NCI-H1092 treated with DMSO at 0.1 percent for 48 hours (cell line): ENCODE results near the gene CNIH1.
"Not testable (repeated sequence)": the region's sequence is repeated elsewhere in the genome, so short reads cannot be mapped to it uniquely, and the experiment has no call there.

Experiments used
- DNase-seq: peaks from one replicate; lab custom pipeline; 2025; lab: John Stamatoyannopoulos, UW

The CNIH1 gene

GRCh38 chr14:54467280-54467679 is 26.1 kb upstream of the CNIH1 start:
- DNase-seq: no peak

DNA sequence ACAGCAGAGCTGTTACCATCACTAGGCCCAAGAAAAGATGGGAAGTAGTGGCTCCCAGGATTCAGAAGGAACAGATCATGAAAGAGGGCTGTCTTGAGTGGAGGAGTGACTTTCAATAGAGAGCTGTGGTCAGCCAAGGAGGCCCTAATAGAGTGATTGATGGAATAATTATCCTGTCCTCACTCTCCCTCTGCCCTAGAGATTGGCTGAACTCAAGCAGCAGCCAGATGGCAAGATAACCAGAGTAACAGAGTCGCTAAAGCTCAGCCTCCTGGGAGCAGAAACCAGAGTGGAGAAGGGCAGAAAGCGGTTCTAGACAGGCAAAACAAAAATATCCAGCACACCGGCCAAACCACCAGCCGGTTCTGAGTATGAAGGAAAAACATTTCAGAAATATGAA is 24.5 kb upstream of the CNIH1 start:
- DNase-seq: no peak

GRCh38 chr14:54462048-54462447 is 20.9 kb upstream of the CNIH1 start:
- DNase-seq: no peak

DNA sequence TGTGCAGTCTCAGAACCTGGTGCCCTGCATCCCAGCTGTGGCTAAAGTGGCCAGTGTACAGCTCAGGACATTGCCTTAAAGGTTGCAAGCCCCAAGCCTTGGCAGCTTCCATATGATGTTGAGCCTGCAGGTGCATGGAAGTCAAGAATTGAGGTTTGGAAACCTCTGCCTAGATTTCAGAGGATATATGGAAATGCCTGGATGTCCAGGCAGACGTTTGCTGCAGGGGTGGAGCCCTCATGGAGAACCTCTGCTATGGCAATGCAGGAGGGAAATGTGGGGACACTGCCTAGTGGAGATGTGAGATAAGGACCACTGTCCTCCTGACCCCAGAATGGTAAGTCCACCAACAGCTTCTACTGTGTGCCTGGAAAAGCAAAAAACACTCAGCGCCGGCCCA is 17.9 kb upstream of the CNIH1 start:
- DNase-seq: no peak

- DNase-seq: not testable (repeated sequence)
Observed at GRCh38 chr14:54458536-54458935, 17.4 kb upstream of the CNIH1 start.

- DNase-seq: no peak
Observed at GRCh38 chr14:54457609-54457996, 16.4 kb upstream of the CNIH1 start.

GRCh38 chr14:54456820-54457608 is 15.8 kb upstream of the CNIH1 start:
- DNase-seq: not testable (repeated sequence)

- DNase-seq: no peak
Observed at GRCh38 chr14:54455363-54455762, 14.2 kb upstream of the CNIH1 start.

DNA sequence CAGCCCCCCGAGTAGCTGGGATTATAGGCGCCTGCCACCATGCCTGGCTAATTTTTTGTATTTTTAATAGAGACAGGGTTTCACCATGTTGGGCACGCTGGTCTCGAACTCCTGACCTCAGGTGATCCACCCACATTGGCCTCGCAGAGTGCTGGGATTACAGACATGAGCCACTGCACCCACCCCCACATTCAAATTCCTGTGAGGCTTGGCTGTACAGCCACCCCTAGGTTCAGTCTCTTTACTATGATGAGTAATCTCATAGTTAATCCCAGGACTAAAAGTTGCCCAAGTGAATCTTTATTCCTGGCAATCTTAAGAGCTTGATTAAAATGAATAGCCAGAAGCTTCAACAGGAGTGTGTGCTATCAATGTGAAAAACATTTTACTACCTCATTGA is 12.8 kb upstream of the CNIH1 start:
- DNase-seq: not testable (repeated sequence)

- no peak for DNase-seq
Observed at GRCh38 chr14:54453252-54453651, 12.1 kb upstream of the CNIH1 start.

GRCh38 chr14:54451961-54452360 is 10.8 kb upstream of the CNIH1 start:
- no peak for DNase-seq

DNA sequence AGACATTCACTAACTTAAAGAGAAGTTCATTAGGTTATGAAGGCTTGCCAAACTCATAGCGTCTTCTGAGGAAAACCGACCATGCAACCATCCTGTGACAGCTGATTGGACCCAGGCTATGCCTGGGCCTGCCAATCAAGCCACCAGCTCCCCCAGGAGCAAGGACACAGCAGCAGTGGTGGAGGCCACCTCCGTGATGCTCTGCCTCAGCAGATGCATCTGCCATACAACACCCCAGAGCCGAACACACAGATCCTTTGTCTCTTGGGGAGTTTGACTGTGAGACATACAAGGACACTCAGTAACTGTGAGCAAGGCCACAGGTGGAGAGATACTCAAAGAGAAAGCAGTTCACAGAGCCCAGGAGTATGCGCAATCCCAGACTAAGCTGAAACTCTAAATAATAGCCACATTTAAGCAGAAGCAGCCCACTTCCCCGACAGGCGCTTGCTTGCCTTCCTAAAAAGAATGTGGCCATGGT is 10.0 kb upstream of the CNIH1 start:
- no peak for DNase-seq

- no peak for DNase-seq
Observed at GRCh38 chr14:54450535-54450934, 9.4 kb upstream of the CNIH1 start.

GRCh38 chr14:54447231-54447692 is 6.1 kb upstream of the CNIH1 start:
- DNase-seq: no peak

DNA sequence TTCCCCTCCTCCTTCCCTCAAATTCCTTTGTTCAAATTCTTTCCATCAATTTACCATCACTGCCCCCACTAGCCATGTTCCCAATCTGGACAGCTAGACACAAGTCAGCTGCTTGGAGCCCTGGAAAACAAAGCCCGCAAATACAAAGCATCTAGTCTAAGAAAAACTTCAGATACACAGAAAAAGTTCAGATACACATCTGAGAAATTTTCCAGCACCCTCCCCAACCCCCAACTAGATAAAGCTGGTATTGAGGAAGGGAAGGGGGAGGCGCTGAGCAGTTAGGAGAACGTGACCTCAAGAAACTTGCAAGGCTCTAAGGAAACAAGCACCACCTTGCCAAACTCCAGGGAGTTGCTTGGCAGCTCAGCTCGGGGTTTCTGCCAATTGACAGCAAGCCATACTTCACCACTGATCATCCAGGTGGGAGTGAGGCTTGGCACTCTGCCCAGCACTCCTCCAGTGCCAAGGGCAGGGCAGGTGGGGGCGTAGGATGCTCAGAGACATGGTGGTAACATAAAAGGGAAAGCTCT is 5.1 kb upstream of the CNIH1 start:
- DNase-seq: peak; percentile 94

- DNase-seq: no peak
Observed at GRCh38 chr14:54444681-54445080, 3.5 kb upstream of the CNIH1 start.

DNA sequence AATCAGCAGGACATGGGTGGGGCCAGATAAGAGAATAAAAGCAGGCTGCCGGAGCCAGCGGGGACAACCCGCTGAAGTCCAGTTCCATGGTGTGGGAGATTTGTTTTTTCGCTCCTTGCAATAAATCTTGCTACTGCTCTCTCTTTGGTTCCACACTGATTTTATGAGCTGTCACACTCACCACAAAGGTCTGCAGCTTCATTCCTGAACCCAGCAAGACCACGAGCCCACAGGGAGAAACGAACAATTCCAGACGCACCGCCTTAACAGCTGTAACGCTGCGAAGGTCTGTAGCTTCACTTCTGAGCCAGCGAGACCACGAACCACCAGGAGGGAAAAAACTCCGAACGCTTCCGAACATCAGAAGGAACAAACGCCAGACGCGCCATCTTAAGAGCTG is 2.8 kb upstream of the CNIH1 start:
- no peak for DNase-seq

DNA sequence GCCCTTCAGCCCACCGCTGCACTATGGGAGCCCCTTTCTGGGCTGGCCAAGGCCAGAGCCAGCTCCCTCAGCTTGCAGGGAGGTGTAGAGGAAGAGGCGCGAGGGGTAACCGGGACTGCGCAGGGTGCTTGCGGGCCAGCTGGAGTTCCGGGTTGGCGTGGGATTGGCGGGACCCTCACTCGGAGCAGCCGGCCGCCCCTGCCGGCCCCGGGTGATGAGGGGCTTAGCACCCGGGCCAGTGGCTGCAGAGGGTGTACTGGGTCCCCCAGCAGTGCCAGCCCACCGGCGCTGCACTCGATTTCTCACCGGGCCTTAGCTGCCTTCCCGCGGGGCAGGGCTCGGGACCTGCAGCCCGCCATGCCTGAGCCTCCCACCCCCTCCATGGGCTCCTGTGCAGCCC is 1.8 kb upstream of the CNIH1 start:
- DNase-seq: not testable (repeated sequence)

- DNase-seq: no peak
Observed at GRCh38 chr14:54440476-54440872, 700 bp downstream of the CNIH1 start.

DNA sequence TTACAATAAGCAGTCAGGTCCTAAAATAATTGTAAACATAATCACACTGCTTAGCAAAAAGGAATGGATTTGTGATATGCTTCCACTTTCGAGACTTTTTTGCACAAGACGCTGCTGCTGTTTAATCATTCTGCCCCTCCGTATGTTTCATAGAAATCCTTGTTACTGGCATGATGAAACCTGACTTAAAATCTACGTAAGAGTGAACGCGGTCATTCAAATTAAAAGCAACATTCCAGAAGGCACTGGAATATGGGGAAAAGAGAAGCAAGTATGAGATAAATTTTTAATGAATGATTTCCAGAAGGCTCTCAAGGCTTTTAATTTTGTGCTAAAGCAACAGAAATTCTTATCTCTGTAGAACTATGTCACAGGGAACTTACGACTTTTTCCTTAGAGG is 1.1 kb downstream of the CNIH1 start:
- no peak for DNase-seq

DNA sequence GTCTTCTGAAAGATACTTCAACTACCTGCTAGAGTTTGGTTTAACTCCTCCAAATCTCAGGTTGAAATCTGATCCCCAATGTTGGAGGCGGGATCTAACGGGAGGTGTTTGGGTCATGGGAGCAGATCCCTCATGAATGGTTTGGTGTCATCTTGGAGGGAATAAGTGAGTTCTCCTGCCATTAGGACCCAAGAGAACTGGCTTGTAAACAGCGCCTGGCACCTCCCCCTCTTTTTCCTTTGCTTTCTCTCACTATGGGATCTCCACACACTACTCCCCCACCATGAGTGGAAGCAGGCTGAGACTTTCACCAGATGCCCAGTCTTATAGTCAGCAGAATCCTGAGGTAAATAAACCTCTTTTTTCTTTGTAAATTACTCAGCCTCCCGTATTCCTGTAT is 2.5 kb downstream of the CNIH1 start:
- no peak for DNase-seq

GRCh38 chr14:54437954-54438353 is 3.2 kb downstream of the CNIH1 start:
- not testable (repeated sequence) for DNase-seq

- no peak for DNase-seq
Observed at GRCh38 chr14:54435500-54435981, 5.6 kb downstream of the CNIH1 start.

GRCh38 chr14:54428527-54428926 is 12.6 kb downstream of the CNIH1 start:
- DNase-seq: no peak
